PC-3 (cell line): ENCODE data around the gene SPATA20. TPM values are rescaled to one million over a fixed set of nuclear protein-coding genes. Genes with fewer than 3 reads are reported as not detected.

Experiments used
- ATAC-seq: fragments of 200-7000 bp; cut with Tn5 transposase; 2 replicates; pipeline ENCODE4 v1.9.1; 2020; ENCODE audit warnings: mild to moderate bottlenecking, moderate library complexity
- BruUV-seq: library from RNA; stranded (reverse); fragments of 400-500 nt; replicated peaks from 2 replicates; lab custom pipeline; 2021; lab: Mats Ljungman, UMichigan
- CTCF ChIA-PET: fragments of 300-600 bp; sonication (Branson Sonifier 250); formaldehyde crosslinking; loops from one replicate; lab custom pipeline; 2022; ENCODE audit warnings: antibody characterized with exemption; lab: Charles Lee
- POLR2A ChIA-PET: fragments of 300-600 bp; sonication (Branson Sonifier 250); formaldehyde crosslinking; loops from one replicate; lab custom pipeline; 2022; ENCODE audit warnings: antibody characterized with exemption; ENCODE audit not compliant: unreplicated experiment; lab: Charles Lee
- DNase-seq: peaks from one replicate; pipeline ENCODE4 v3.0.0-alpha.2; 2015
- H2AFZ ChIP-seq: fragments of 300-600 bp; sonication (generic); 2 replicates; pipeline ENCODE4 v1.6.0; 2016; ENCODE audit warnings: antibody characterized with exemption, low read length
- H3F3A ChIP-seq: fragments of 300-600 bp; sonication (generic); one replicate; pipeline ENCODE4 v1.6.0; 2017; ENCODE audit warnings: antibody characterized with exemption, low read length, control low read depth, mild to moderate bottlenecking; ENCODE audit not compliant: unreplicated experiment
- H3K27ac ChIP-seq: fragments of 300-600 bp; sonication (generic); 2 replicates; pipeline ENCODE4 v1.5.1; 2016; ENCODE audit warnings: mild to moderate bottlenecking, low read length
- H3K27me3 ChIP-seq: fragments of 300-600 bp; sonication (generic); 2 replicates; pipeline ENCODE4 v1.6.1; 2016; ENCODE audit warnings: low read length, mixed read lengths
- H3K36me3 ChIP-seq: fragments of 300-600 bp; sonication (generic); 2 replicates; pipeline ENCODE4 v1.6.1; 2016; ENCODE audit warnings: low read depth, mixed run types, low read length, mixed read lengths
- H3K4me1 ChIP-seq: fragments of 300-600 bp; sonication (generic); 2 replicates; pipeline ENCODE4 v1.5.1; 2016; ENCODE audit warnings: low read length; ENCODE audit not compliant: insufficient read depth
- H3K4me2 ChIP-seq: fragments of 300-600 bp; sonication (generic); 2 replicates; pipeline ENCODE4 v1.6.0; 2016; ENCODE audit warnings: low read length
- H3K4me3 ChIP-seq: fragments of 300-600 bp; sonication (generic); 2 replicates; pipeline ENCODE4 v1.5.1; 2016; ENCODE audit warnings: mild to moderate bottlenecking, low read length, mixed read lengths
- H3K79me2 ChIP-seq: fragments of 300-600 bp; sonication (generic); 2 replicates; pipeline ENCODE4 v1.6.1; 2017; ENCODE audit warnings: low read length, mixed read lengths
- H3K9ac ChIP-seq: fragments of 300-600 bp; sonication (generic); 2 replicates; pipeline ENCODE4 v1.6.0; 2016; ENCODE audit warnings: mild to moderate bottlenecking, low read length
- H3K9me2 ChIP-seq: fragments of 300-600 bp; sonication (generic); replicated peaks from 2 replicates; pipeline ENCODE4 v1.6.1; 2016; ENCODE audit warnings: mixed run types, low read length, mixed read lengths
- H3K9me3 ChIP-seq: fragments of 300-600 bp; sonication (generic); 2 replicates; pipeline ENCODE4 v1.6.1; 2016; ENCODE audit warnings: low read length, mixed read lengths
- H4K20me1 ChIP-seq: fragments of 300-600 bp; sonication (generic); 2 replicates; pipeline ENCODE4 v1.6.1; 2016; ENCODE audit warnings: low read length, mixed read lengths
- EZH2 ChIP-seq: fragments of 300-600 bp; sonication (generic); IDR thresholded peaks from one replicate; pipeline ENCODE4 v1.6.1; 2017; ENCODE audit warnings: antibody characterized with exemption, mild to moderate bottlenecking, low read length; ENCODE audit not compliant: unreplicated experiment
- EZH2phosphoT487 ChIP-seq: fragments of 300-600 bp; sonication (generic); IDR thresholded peaks from 2 replicates; pipeline ENCODE4 v1.6.1; 2018; ENCODE audit warnings: mild to moderate bottlenecking, antibody characterized with exemption, low read length, borderline replicate concordance
- intact Hi-C: fragments of 100-400 bp; cut with micrococcal nuclease; formaldehyde crosslinking; loops from 2 replicates; pipeline ENCODE4 v1.9.0; 2023
- total RNA-seq: library from RNA; depleted of rRNA; stranded (reverse); fragments of >200 nt; gene quantifications from 2 replicates; pipeline ENCODE4 v1.2.3, GENCODE V29; 2014; rRNA removed
- TF ChIP-seq, protein P1 (sequence below): fragments of 300-600 bp; sonication (generic); conservative IDR thresholded peaks from 2 replicates; pipeline ENCODE4 v1.5.1; 2017; ENCODE audit warnings: antibody characterized with exemption, low read depth, mild to moderate bottlenecking, low read length

The SPATA20 gene
- total RNA-seq, 1 experiment from 2014 or later: 115 TPM

DNA sequence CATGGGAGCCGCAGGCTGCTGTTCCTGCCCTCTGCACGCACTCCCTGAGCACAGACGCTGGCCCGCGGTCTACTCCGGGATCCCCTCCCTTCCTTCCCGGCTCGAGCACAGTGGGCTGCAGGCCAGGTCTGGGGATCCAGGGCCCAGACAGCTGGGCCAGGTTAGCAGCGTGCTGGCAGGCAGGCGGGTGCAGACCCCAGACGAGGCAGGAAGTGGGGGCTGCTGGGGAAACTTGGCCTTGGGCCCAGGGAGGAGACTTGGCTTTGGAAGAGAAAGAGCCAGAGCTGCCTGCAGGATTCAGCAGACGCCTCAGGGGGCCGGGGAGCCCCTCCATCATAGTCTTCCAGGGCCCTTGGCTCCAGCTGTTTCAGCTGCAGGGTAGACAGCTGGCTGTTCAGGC is 57.5 kb downstream of the SPATA20 start:
- ChIA-PET POLR2A (no interaction called here), CTCF (interaction anchor here (0.6 kb wide), 1 partner anchor 10 kb away, joined by 3 read pairs; no protein-coding TSS in a partner anchor)
- H4K20me1 ChIP-seq: no peaks in the 10 kb centered on the region
- no peak overlapping the region for H3K4me2 ChIP-seq
- no peak overlapping the region for H3K4me3 ChIP-seq
- H3K27ac ChIP-seq: no peak overlapping the region
- no peaks in the 10 kb centered on the region for H3K79me2 ChIP-seq
- no TSS peak for BruUV-seq
- TF ChIP-seq, protein P1, sequence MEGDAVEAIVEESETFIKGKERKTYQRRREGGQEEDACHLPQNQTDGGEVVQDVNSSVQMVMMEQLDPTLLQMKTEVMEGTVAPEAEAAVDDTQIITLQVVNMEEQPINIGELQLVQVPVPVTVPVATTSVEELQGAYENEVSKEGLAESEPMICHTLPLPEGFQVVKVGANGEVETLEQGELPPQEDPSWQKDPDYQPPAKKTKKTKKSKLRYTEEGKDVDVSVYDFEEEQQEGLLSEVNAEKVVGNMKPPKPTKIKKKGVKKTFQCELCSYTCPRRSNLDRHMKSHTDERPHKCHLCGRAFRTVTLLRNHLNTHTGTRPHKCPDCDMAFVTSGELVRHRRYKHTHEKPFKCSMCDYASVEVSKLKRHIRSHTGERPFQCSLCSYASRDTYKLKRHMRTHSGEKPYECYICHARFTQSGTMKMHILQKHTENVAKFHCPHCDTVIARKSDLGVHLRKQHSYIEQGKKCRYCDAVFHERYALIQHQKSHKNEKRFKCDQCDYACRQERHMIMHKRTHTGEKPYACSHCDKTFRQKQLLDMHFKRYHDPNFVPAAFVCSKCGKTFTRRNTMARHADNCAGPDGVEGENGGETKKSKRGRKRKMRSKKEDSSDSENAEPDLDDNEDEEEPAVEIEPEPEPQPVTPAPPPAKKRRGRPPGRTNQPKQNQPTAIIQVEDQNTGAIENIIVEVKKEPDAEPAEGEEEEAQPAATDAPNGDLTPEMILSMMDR: no peak
- TF ChIP-seq EZH2: no peak
- H3K4me1 ChIP-seq: no peaks in the 10 kb centered on the region
- DNase-seq (no peak), ATAC-seq (no peak)
- no peak overlapping the region for H3K9ac ChIP-seq
- no peaks in the 10 kb centered on the region for H3K27me3 ChIP-seq
- no peaks in the 10 kb centered on the region for H3K36me3 ChIP-seq
- intact Hi-C loops: no loop called here
- no peak overlapping the region for H2AFZ ChIP-seq
- H3F3A ChIP-seq: no peaks in the 10 kb centered on the region
- H3K9me2 ChIP-seq: no peaks in the 10 kb centered on the region
- H3K9me3 ChIP-seq: no peaks in the 10 kb centered on the region

DNA sequence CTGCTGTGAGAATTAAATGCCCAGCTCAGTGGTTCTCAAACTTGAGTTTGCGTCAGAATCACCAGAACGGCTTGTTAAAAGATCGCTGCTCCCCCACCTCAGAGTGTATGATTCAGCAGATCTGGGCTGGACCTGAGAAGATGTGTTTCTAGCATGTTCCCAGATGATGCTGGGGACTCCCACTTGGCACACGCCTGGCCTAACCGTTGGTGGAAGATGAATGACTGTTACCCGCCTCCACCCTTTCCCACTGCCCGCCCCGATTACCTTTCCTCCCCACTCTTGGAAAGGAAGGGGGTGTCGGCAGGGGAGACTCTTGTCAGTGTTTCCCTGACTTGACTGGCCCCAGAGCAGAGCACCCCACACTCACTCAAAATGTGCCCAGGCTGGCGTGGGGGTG is 58.5 kb downstream of the SPATA20 start:
- Histone ChIP-seq H3K4me1 (no peaks in the 10 kb centered on the region), H4K20me1 (no peaks in the 10 kb centered on the region), H3K4me3 (no peak overlapping the region), H3K4me2 (no peak overlapping the region), H3F3A (no peaks in the 10 kb centered on the region), H3K36me3 (no peaks in the 10 kb centered on the region), H3K79me2 (no peaks in the 10 kb centered on the region), H3K9ac (no peak overlapping the region), H3K9me2 (no peaks in the 10 kb centered on the region), H3K27ac (no peak overlapping the region), H3K27me3 (no peaks in the 10 kb centered on the region), H3K9me3 (no peaks in the 10 kb centered on the region), H2AFZ (no peak overlapping the region)
- no peak for ATAC-seq
- DNase-seq: no peak
- TF ChIP-seq EZH2phosphoT487 (no peak), EZH2 (no peak)
- TF ChIP-seq, protein P1: no peak
- intact Hi-C loops: no loop called here
- no TSS peak for BruUV-seq
- ChIA-PET CTCF (no interaction called here), POLR2A (no interaction called here)

Other genes with a start within 250 kb of the SPATA20 start
- gene XYLT2, start 201.0 kb upstream of the SPATA20 start, total RNA-seq: 53.5 and 54.3 TPM in 2 replicates
- gene MRPL27, start 174.0 kb upstream of the SPATA20 start, total RNA-seq: 168 and 173 TPM in 2 replicates
- 20.0 and 28.0 TPM in 2 replicates for gene EME1, start 173.9 kb upstream of the SPATA20 start, total RNA-seq
- gene LRRC59, start 149.7 kb upstream of the SPATA20 start, total RNA-seq: 324 and 427 TPM in 2 replicates
- 69.3 and 72.7 TPM in 2 replicates for gene ACSF2, start 121.0 kb upstream of the SPATA20 start, total RNA-seq
- not detected in 2 replicates for gene CHAD, start 78.3 kb upstream of the SPATA20 start, total RNA-seq
- 37.7 and 46.7 TPM in 2 replicates for gene RSAD1, start 68.3 kb upstream of the SPATA20 start, total RNA-seq
- gene MYCBPAP, start 38.7 kb upstream of the SPATA20 start, total RNA-seq: 0.29 and 1.9 TPM in 2 replicates
- 20.5 and 30.1 TPM in 2 replicates for gene EPN3, start 14.4 kb upstream of the SPATA20 start, total RNA-seq
- 0.04 and 0.12 TPM in 2 replicates for gene CACNA1G, start 13.5 kb downstream of the SPATA20 start, total RNA-seq
- gene ABCC3, start 87.7 kb downstream of the SPATA20 start, total RNA-seq: 50.2 and 64.4 TPM in 2 replicates
- 44.2 and 44.3 TPM in 2 replicates for gene ANKRD40, start 160.7 kb downstream of the SPATA20 start, total RNA-seq
- 43.0 and 54.3 TPM in 2 replicates for gene LUC7L3, start 172.4 kb downstream of the SPATA20 start, total RNA-seq
- gene ANKRD40CL, start 220.3 kb downstream of the SPATA20 start, total RNA-seq: not detected in 2 replicates